Lower leg skin (tissue), 3 donors: ENCODE measurements around the gene TRPC1.

Experiments used
- POLR2A ChIP-seq, 2 donors: fragments of 450-650 bp; IDR thresholded peaks; one replicate each; pipeline ENCODE4 v1.6.1; 2016 to 2017; ENCODE audit warnings: antibody characterized with exemption in 2 of 2, mild to moderate bottlenecking in 1 of 2, moderate library complexity in 1 of 2
- TF ChIP-seq, protein P1 (sequence below), 3 donors: fragments of 450-650 bp; IDR thresholded peaks; one replicate each; pipeline ENCODE4 v1.5.1; 2016; ENCODE audit warnings: antibody characterized with exemption in 3 of 3, mild to moderate bottlenecking in 3 of 3, moderate library complexity in 2 of 3

DNA sequence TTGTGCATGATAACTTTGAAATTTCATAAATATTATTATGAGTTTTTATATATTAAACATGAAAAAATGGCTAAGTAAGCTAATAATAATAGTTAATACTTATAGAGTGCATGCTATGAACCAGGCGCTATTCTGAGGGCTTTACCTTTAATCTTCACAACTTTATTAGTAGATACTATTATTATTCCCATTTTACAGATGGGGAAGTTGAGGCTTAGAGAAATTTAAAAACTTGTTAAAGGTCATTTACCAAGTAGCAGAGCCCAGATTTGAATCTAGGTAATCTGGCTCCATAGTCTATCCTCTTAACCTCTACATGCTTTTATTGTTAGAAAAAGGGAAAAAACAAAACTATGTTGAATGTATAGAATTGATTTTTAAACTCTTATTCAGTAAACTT lies 60.4 kb downstream of the TRPC1 start:
- TF ChIP-seq, protein P1, sequence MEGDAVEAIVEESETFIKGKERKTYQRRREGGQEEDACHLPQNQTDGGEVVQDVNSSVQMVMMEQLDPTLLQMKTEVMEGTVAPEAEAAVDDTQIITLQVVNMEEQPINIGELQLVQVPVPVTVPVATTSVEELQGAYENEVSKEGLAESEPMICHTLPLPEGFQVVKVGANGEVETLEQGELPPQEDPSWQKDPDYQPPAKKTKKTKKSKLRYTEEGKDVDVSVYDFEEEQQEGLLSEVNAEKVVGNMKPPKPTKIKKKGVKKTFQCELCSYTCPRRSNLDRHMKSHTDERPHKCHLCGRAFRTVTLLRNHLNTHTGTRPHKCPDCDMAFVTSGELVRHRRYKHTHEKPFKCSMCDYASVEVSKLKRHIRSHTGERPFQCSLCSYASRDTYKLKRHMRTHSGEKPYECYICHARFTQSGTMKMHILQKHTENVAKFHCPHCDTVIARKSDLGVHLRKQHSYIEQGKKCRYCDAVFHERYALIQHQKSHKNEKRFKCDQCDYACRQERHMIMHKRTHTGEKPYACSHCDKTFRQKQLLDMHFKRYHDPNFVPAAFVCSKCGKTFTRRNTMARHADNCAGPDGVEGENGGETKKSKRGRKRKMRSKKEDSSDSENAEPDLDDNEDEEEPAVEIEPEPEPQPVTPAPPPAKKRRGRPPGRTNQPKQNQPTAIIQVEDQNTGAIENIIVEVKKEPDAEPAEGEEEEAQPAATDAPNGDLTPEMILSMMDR (IDR thresholded peaks at IDR 0.05), result no peak
- no peak for TF ChIP-seq POLR2A (IDR thresholded peaks at IDR 0.05)
